CD14-positive monocyte (primary cell): ENCODE data around the gene PDGFD. TPM values are rescaled to one million over a fixed set of nuclear protein-coding genes. Genes with fewer than 3 reads are reported as not detected.

Experiments
- DNase-seq, 3 donors: peaks; one replicate each; pipeline ENCODE4 v3.0.0-alpha.2; 2011 to 2022
- H2AFZ ChIP-seq: 2 replicates; pipeline ENCODE4 v1.6.0; 2012; ENCODE audit warnings: mild to moderate bottlenecking, low read depth, low read length, inconsistent platforms; ENCODE audit not compliant: insufficient read depth, poor library complexity, severe bottlenecking
- H3K27ac ChIP-seq, 2 donors: 1 replicate in 1 of 2; 2 replicates in 1 of 2; pipeline ENCODE4 v1.5.1; 2012 to 2013; ENCODE audit warnings: low read length in 2 of 2, control low read depth in 1 of 2, inconsistent platforms in 1 of 2, low read depth in 1 of 2, mild to moderate bottlenecking in 1 of 2
- H3K27me3 ChIP-seq, 2 donors: one replicate each; pipeline versions ENCODE4 v1.6.0 to v1.6.1; 2011 to 2013; ENCODE audit warnings: low read length in 2 of 2; ENCODE audit not compliant: control insufficient read depth in 2 of 2, insufficient read depth in 2 of 2
- H3K36me3 ChIP-seq, 2 donors: replicated peaks in 1 of 2; 1 replicate in 1 of 2; 2 replicates in 1 of 2; pipeline versions ENCODE4 v1.5.1 to v1.6.1; 2012 to 2013; ENCODE audit warnings: low read length in 2 of 2, control low read depth in 1 of 2, inconsistent platforms in 1 of 2, mild to moderate bottlenecking in 1 of 2; ENCODE audit not compliant: insufficient read depth in 2 of 2, control insufficient read depth in 1 of 2
- H3K4me1 ChIP-seq, 2 donors: 1 replicate in 1 of 2; 2 replicates in 1 of 2; pipeline versions ENCODE4 v1.5.1 to v1.6.1; 2012 to 2013; ENCODE audit warnings: low read length in 2 of 2, control low read depth in 1 of 2, inconsistent platforms in 1 of 2, mild to moderate bottlenecking in 1 of 2, moderate library complexity in 1 of 2; ENCODE audit not compliant: insufficient read depth in 2 of 2, control insufficient read depth in 1 of 2
- H3K4me2 ChIP-seq: replicated peaks from 2 replicates; pipeline ENCODE3; 2012; ENCODE audit warnings: low read length, moderate library complexity, mild to moderate bottlenecking; ENCODE audit not compliant: poor library complexity, severe bottlenecking; ENCODE audit errors: extremely low read depth
- H3K4me3 ChIP-seq, 3 experiments: fragments of 200-600 bp in 1 of 3; sonication (generic) in 1 of 3; replicated peaks in 1 of 3; 1 replicate in 2 of 3; 2 replicates in 1 of 3; pipeline ENCODE4 v1.5.1; 2011 to 2013; ENCODE audit warnings: low read length in 3 of 3, mild to moderate bottlenecking in 3 of 3, control low read depth in 2 of 3, low read depth in 2 of 3, inconsistent platforms in 1 of 3, moderate library complexity in 1 of 3
- H3K79me2 ChIP-seq: 2 replicates; pipeline ENCODE4 v1.6.0; 2012; ENCODE audit warnings: mild to moderate bottlenecking, control low read depth, inconsistent platforms, low read length, moderate library complexity; ENCODE audit not compliant: insufficient read depth
- H3K9ac ChIP-seq: 2 replicates; pipeline ENCODE4 v1.6.0; 2017; ENCODE audit warnings: low read length, mild to moderate bottlenecking; ENCODE audit not compliant: insufficient read depth, poor library complexity, severe bottlenecking
- H3K9me3 ChIP-seq, 2 donors: replicated peaks in 1 of 2; 1 replicate in 1 of 2; 2 replicates in 1 of 2; pipeline versions ENCODE4 v1.5.1 to v1.6.1; 2012 to 2013; ENCODE audit warnings: low read length in 2 of 2, control low read depth in 1 of 2; ENCODE audit not compliant: control insufficient read depth in 1 of 2, insufficient read depth in 1 of 2
- H4K20me1 ChIP-seq: 2 replicates; pipeline ENCODE4 v1.6.0; 2012; ENCODE audit warnings: mild to moderate bottlenecking, low read length, control low read depth, moderate library complexity; ENCODE audit not compliant: insufficient read depth
- H3K27ac Mint-ChIP-seq, 7 donors: one replicate each; pipeline ENCODE4 v1.8.0; 2020; ENCODE audit warnings: mild to moderate bottlenecking in 7 of 7, mixed read lengths in 7 of 7, moderate library complexity in 6 of 7, inconsistent platforms in 2 of 7
- H3K27me3 Mint-ChIP-seq, 3 donors: one replicate each; pipeline ENCODE4 v1.8.0; 2021 to 2022; ENCODE audit warnings: low read depth in 3 of 3, mild to moderate bottlenecking in 3 of 3, mixed read lengths in 3 of 3, moderate library complexity in 3 of 3, inconsistent platforms in 1 of 3
- H3K36me3 Mint-ChIP-seq, 2 donors: one replicate each; pipeline ENCODE4 v1.8.0; 2020; ENCODE audit warnings: mixed read lengths in 2 of 2, inconsistent platforms in 1 of 2, mild to moderate bottlenecking in 1 of 2
- H3K4me1 Mint-ChIP-seq: one replicate; pipeline ENCODE4 v1.8.0; 2020; ENCODE audit warnings: mild to moderate bottlenecking, mixed read lengths
- H3K4me3 Mint-ChIP-seq, 2 donors: one replicate each; pipeline ENCODE4 v1.8.0; 2020; ENCODE audit warnings: mild to moderate bottlenecking in 2 of 2, mixed read lengths in 2 of 2, moderate library complexity in 1 of 2
- H3K9me3 Mint-ChIP-seq, 7 donors: one replicate each; pipeline ENCODE4 v1.8.0; 2020 to 2022; ENCODE audit warnings: mixed read lengths in 7 of 7, mild to moderate bottlenecking in 6 of 7, moderate library complexity in 6 of 7, inconsistent platforms in 2 of 7
- WGBS: methylation state at CpG from one replicate; pipeline ENCODE4 v1.1.5; 2013; ENCODE audit warnings: missing lambda C conversion rate; ENCODE audit not compliant: insufficient coverage; 5-methylcytosine and 5-hydroxymethylcytosine counted together
- intact Hi-C, 2 donors: fragments of 100-400 bp; cut with micrococcal nuclease; formaldehyde crosslinking; loops; one replicate each; pipeline versions ENCODE4 v1.15.0 to v1.15.1; 2023
- polyA plus RNA-seq, 3 donors: library from polyadenylated mRNA; depleted of rRNA in 1 of 3; unstranded in 2 of 3; stranded (reverse) in 1 of 3; fragments of 300-500 nt in 2 of 3; fragments of >200 nt in 1 of 3; fragmentation: Illumina TruSeq in 2 of 3; gene quantifications; 1 replicate in 2 of 3; 2 replicates in 1 of 3; pipeline ENCODE4 v1.2.3, GENCODE V29; 2012 to 2021
- TF ChIP-seq, protein P1 (sequence below): fragments of 200-600 bp; IDR thresholded peaks from one replicate; pipeline ENCODE4 v1.8.0; 2022; ENCODE audit warnings: antibody characterized with exemption, mild to moderate bottlenecking

Gene PDGFD
- polyA plus RNA-seq, 3 donors = 0.05 to 0.15 TPM; not detected in 1

DNA sequence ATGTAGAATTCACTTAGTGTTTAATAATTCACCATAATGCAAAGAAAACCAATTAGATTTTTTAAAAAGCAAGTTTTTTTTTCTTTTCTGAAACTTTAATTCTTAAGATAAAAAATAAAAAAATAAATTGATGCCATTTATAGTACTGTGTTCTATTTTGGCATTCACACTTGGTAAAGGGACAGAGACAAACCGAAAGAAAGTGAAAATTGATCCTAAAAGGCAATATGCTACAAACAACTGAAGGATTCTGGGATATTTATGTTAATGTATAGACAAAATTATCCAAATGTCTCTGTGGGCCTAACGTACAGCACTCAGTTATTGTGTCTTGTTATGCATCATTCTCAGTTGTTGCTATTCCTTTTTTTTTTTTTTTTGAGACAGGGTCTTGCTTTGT, 169.4 kb downstream of the PDGFD start:
- TF ChIP-seq, protein P1, sequence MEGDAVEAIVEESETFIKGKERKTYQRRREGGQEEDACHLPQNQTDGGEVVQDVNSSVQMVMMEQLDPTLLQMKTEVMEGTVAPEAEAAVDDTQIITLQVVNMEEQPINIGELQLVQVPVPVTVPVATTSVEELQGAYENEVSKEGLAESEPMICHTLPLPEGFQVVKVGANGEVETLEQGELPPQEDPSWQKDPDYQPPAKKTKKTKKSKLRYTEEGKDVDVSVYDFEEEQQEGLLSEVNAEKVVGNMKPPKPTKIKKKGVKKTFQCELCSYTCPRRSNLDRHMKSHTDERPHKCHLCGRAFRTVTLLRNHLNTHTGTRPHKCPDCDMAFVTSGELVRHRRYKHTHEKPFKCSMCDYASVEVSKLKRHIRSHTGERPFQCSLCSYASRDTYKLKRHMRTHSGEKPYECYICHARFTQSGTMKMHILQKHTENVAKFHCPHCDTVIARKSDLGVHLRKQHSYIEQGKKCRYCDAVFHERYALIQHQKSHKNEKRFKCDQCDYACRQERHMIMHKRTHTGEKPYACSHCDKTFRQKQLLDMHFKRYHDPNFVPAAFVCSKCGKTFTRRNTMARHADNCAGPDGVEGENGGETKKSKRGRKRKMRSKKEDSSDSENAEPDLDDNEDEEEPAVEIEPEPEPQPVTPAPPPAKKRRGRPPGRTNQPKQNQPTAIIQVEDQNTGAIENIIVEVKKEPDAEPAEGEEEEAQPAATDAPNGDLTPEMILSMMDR = no peak
- H2AFZ ChIP-seq = no peak overlapping the region
- DNase-seq = no peak
- intact Hi-C loops = no loop called here
- no peaks in the 10 kb centered on the region for H3K27me3 ChIP-seq
- Mint-ChIP-seq H3K36me3 (no peaks in the 10 kb centered on the region), H3K4me3 (no peak overlapping the region), H3K27me3 (no peaks in the 10 kb centered on the region), H3K27ac (no peak overlapping the region), H3K9me3 (peaks cover 0 to 2% (median 0%) of the 10 kb centered on the region in 7 donors), H3K4me1 (no peaks in the 10 kb centered on the region)
- H3K4me3 ChIP-seq = no peak overlapping the region
- no peaks in the 10 kb centered on the region for H4K20me1 ChIP-seq
- no peaks in the 10 kb centered on the region for H3K9me3 ChIP-seq
- H3K27ac ChIP-seq = no peak overlapping the region
- WGBS = no CpG with 5 or more reads among the region's 2 CpGs
- H3K4me2 ChIP-seq = no peak overlapping the region
- no peak overlapping the region for H3K9ac ChIP-seq
- H3K4me1 ChIP-seq = no peaks in the 10 kb centered on the region
- H3K36me3 ChIP-seq = no peaks in the 10 kb centered on the region
- H3K79me2 ChIP-seq = no peaks in the 10 kb centered on the region

DNA sequence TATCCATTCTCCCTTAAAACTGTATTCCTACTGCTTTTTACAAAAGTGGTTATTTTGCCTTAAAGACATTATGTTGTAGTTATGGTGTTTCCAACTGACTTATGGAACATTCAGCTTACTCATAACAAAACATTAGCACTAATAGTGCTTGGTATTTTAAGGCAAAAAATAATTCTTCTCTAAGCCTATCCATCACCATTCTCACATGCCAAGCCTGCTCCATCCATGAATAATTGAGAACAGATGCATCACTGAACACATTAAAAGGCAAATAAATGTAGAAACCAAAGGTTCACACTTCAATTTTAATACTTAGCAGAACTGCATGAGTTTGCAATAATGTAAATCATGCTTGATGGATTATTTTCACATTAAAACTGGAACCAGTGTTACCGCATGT, 169.9 kb downstream of the PDGFD start:
- H3K79me2 ChIP-seq = no peaks in the 10 kb centered on the region

More for the DNA sequence above, 169.9 kb downstream of the PDGFD start:
- no peak overlapping the region for H3K9ac ChIP-seq
- H4K20me1 ChIP-seq = no peaks in the 10 kb centered on the region
- no peak overlapping the region for H3K27ac Mint-ChIP-seq
- H3K4me2 ChIP-seq = no peak overlapping the region
- H3K4me1 ChIP-seq = no peaks in the 10 kb centered on the region
- H3K9me3 ChIP-seq = no peaks in the 10 kb centered on the region
- H3K36me3 Mint-ChIP-seq = no peaks in the 10 kb centered on the region
- intact Hi-C loops = no loop called here
- no peaks in the 10 kb centered on the region for H3K27me3 Mint-ChIP-seq
- no CpG with 5 or more reads among the region's 1 CpG for WGBS
- H3K27ac ChIP-seq = no peak overlapping the region
- no peak overlapping the region for H3K4me3 Mint-ChIP-seq
- H3K4me3 ChIP-seq = no peak overlapping the region
- H3K36me3 ChIP-seq = no peaks in the 10 kb centered on the region
- TF ChIP-seq, protein P1 = no peak
- H3K9me3 Mint-ChIP-seq = peaks cover 0 to 2% (median 0%) of the 10 kb centered on the region in 7 donors
- DNase-seq = no peak
- no peaks in the 10 kb centered on the region for H3K27me3 ChIP-seq
- no peak overlapping the region for H2AFZ ChIP-seq
- no peaks in the 10 kb centered on the region for H3K4me1 Mint-ChIP-seq
